GM19328 (cell line): ENCODE data around the gene ATP11A.

Source experiments
- ATAC-seq: cut with Tn5 transposase; IDR thresholded peaks from one replicate; pipeline ENCODE4 v1.9.1; 2021; ENCODE audit warnings: mild to moderate bottlenecking, moderate library complexity; ENCODE audit not compliant: unreplicated experiment

ATP11A gene

GRCh38 chr13:112917056-112917664 lies 227.3 kb downstream of the ATP11A start:
- no peak for ATAC-seq

GRCh38 chr13:112917737-112918136 lies 227.9 kb downstream of the ATP11A start:
- ATAC-seq: no peak

GRCh38 chr13:112918266-112918665 lies 228.4 kb downstream of the ATP11A start:
- ATAC-seq: no peak

- no peak for ATAC-seq
Measured at GRCh38 chr13:112918746-112919145, 228.9 kb downstream of the ATP11A start.

- no peak for ATAC-seq
Measured at GRCh38 chr13:112923962-112924361, 234.1 kb downstream of the ATP11A start.

- ATAC-seq: no peak
Measured at GRCh38 chr13:112924365-112924764, 234.5 kb downstream of the ATP11A start.

- ATAC-seq: no peak
Measured at GRCh38 chr13:112926003-112926402, 236.2 kb downstream of the ATP11A start.

GRCh38 chr13:112926993-112927392 lies 237.2 kb downstream of the ATP11A start:
- no peak for ATAC-seq

GRCh38 chr13:112928020-112928971 lies 238.5 kb downstream of the ATP11A start:
- no peak for ATAC-seq

- ATAC-seq: no peak
Measured at GRCh38 chr13:112928972-112929782, 239.3 kb downstream of the ATP11A start.

- ATAC-seq: no peak
Measured at GRCh38 chr13:112929783-112930055, 239.9 kb downstream of the ATP11A start.

- no peak for ATAC-seq
Measured at GRCh38 chr13:112930192-112930591, 240.4 kb downstream of the ATP11A start.

- ATAC-seq: no peak
Measured at GRCh38 chr13:112931028-112931934, 241.4 kb downstream of the ATP11A start.

GRCh38 chr13:112932971-112933370 lies 243.1 kb downstream of the ATP11A start:
- no peak for ATAC-seq

GRCh38 chr13:112933649-112934048 lies 243.8 kb downstream of the ATP11A start:
- ATAC-seq: no peak

- ATAC-seq: no peak
Measured at GRCh38 chr13:112934078-112934477, 244.2 kb downstream of the ATP11A start.
